Transverse colon (tissue), 4 donors: ENCODE data around the gene SF3B2.

Experiments used
- CTCF ChIP-seq, 5 experiments: fragments of 200-600 bp in 3 of 5; fragments of 450-650 bp in 2 of 5; sonication (generic) in 3 of 5; IDR thresholded peaks; 1 replicate in 2 of 5; 2 replicates in 3 of 5; pipeline ENCODE4 v1.5.1; 2016 to 2017; ENCODE audit warnings: antibody characterized with exemption in 5 of 5, inconsistent platforms in 3 of 5, mild to moderate bottlenecking in 2 of 5, moderate library complexity in 1 of 5
- EP300 ChIP-seq: sonication (generic); formaldehyde crosslinking; IDR thresholded peaks from one replicate; pipeline ENCODE4 v1.6.1; 2017; ENCODE audit warnings: antibody characterized with exemption, low read depth
- POLR2A ChIP-seq: fragments of 450-650 bp; IDR thresholded peaks from one replicate; pipeline ENCODE4 v1.6.1; 2016; ENCODE audit warnings: antibody characterized with exemption, mild to moderate bottlenecking, moderate library complexity
- POLR2AphosphoS5 ChIP-seq, 3 donors: sonication (generic); formaldehyde crosslinking; IDR thresholded peaks; one replicate each; pipeline ENCODE4 v1.6.1; 2016; ENCODE audit warnings: antibody characterized with exemption in 3 of 3

GRCh38 chr11:66037327-66037726 lies 14.8 kb upstream of the SF3B2 start:
- no peak for TF ChIP-seq CTCF (IDR thresholded peaks at IDR 0.05)
- no peak for TF ChIP-seq POLR2AphosphoS5 (IDR thresholded peaks at IDR 0.05)
- no peak for TF ChIP-seq POLR2A
- no peak for TF ChIP-seq EP300
